Esophagus squamous epithelium (tissue), 4 donors: ENCODE data around the gene KCNG4.

ENCODE experiments used
- POLR2A ChIP-seq, 4 donors: fragments of 450-650 bp; IDR thresholded peaks; one replicate each; pipeline ENCODE4 v1.6.1; 2017; ENCODE audit warnings: antibody characterized with exemption in 4 of 4, mild to moderate bottlenecking in 4 of 4, moderate library complexity in 3 of 4
- TF ChIP-seq, protein P1 (sequence below), 6 experiments: fragments of 450-650 bp in 4 of 6; fragments of 200-600 bp in 2 of 6; sonication (generic) in 2 of 6; IDR thresholded peaks; one replicate each; pipeline ENCODE4 v1.5.1; 2016 to 2019; ENCODE audit warnings: antibody characterized with exemption in 6 of 6, mild to moderate bottlenecking in 4 of 6, moderate library complexity in 4 of 6

- no peak for TF ChIP-seq POLR2A (IDR thresholded peaks at IDR 0.05)
- TF ChIP-seq, protein P1, sequence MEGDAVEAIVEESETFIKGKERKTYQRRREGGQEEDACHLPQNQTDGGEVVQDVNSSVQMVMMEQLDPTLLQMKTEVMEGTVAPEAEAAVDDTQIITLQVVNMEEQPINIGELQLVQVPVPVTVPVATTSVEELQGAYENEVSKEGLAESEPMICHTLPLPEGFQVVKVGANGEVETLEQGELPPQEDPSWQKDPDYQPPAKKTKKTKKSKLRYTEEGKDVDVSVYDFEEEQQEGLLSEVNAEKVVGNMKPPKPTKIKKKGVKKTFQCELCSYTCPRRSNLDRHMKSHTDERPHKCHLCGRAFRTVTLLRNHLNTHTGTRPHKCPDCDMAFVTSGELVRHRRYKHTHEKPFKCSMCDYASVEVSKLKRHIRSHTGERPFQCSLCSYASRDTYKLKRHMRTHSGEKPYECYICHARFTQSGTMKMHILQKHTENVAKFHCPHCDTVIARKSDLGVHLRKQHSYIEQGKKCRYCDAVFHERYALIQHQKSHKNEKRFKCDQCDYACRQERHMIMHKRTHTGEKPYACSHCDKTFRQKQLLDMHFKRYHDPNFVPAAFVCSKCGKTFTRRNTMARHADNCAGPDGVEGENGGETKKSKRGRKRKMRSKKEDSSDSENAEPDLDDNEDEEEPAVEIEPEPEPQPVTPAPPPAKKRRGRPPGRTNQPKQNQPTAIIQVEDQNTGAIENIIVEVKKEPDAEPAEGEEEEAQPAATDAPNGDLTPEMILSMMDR (IDR thresholded peaks at IDR 0.05), result no peak
These were observed 7.5 kb upstream of the KCNG4 start for GRCh38 chr16:84247331-84247730.
